ENCODE measurements around the gene TBL3. TPM values are rescaled to one million over a fixed set of nuclear protein-coding genes. Genes with fewer than 3 reads are reported as not detected.

Gene TBL3
- total RNA-seq, 2 donors from 2014 or later, result 19.5 to 20.8 TPM

DNA sequence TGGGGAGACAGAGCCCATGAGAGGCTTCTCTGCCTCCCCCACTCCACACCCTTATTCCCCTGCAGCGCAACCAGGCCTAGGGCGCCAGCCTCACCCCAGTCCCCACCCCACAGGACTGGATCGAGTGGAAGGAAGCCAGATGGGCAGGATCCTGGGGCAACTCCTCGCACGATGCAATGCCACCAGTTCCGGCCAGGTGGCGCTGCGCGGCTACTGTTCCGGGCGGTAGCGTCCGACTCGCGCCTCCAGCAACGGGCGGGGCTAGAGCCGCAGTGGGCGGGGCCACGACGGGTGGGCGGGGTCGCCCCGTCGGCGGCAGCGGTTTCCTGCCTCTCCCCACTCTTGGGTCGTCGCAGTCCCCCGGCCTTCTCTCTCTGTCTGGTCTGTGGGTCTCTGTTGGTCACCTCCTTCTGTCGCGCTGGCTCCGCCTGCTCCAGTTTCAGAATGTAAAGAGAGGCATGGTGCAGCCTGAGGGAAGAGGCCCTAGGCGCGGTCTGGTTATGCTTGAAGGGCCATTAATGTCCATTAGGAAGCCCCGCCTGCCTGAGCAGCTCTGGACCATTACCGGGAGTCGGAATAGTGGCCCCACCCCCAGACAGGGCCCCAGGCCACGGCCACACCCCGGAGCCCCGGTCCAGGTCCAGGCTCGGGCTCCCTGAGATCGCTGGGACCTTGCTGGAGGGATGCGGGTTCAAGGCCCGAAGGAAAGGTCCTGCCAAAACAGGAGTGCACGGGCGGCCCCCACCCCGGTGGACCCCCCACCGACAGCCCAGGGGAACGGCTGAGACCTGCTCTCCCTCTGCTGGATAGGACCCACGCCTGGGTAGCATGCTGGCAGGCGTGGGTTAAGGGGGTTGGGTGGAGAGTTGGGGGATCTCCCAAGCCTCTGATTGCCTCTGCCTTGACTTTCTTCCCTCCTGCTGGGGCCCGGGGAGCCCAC lies 51.5 kb downstream of the TBL3 start:
- Mint-ChIP-seq H3K27ac (peak overlapping the region; percentile 43), H3K4me3 (peak overlapping the region; percentile 82), H3K27me3 (peaks cover 21% of the 10 kb centered on the region), H3K36me3 (ENCODE audit: low read depth) (peaks cover 2% of the 10 kb centered on the region), H3K4me1 (peaks cover 10% of the 10 kb centered on the region)
- peak; percentile 96 to 97 (median 97) for DNase-seq
- no peaks in the 10 kb centered on the region for H3K9me3 ChIP-seq (ENCODE audit: control insufficient read depth, low read length, poor library complexity, severe bottlenecking)
- ATAC-seq, result peak; percentile 93

DNA sequence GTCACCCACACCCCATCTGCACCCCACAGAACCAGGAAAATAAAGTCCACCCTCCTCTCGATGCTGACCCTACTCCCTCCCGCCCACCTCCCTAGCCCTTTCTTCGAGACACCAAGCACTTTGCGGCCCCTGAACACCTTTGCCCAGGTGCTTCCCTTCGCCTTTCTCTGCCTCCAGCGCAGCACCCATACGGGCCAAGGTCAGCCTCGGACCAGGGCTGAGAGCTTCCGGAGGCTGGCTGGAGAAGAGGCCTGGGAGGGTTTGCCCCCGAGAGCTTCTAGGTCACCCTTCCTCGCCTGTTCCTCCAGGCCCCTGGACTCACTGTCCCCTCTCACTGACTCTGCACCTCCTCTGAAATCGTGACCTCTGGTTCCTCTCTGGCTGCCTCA lies 52.2 kb downstream of the TBL3 start:
- peaks cover 2% of the 10 kb centered on the region for H3K36me3 Mint-ChIP-seq (ENCODE audit: low read depth)
- DNase-seq (no peak), ATAC-seq (no peak)
- H3K4me1 Mint-ChIP-seq, result peaks cover 10% of the 10 kb centered on the region
- H3K9me3 ChIP-seq (ENCODE audit: control insufficient read depth, low read length, poor library complexity, severe bottlenecking), result no peaks in the 10 kb centered on the region
- no peak overlapping the region for H3K27ac Mint-ChIP-seq
- peaks cover 16% of the 10 kb centered on the region for H3K27me3 Mint-ChIP-seq
- peak overlapping the region; percentile 47 for H3K4me3 Mint-ChIP-seq

DNA sequence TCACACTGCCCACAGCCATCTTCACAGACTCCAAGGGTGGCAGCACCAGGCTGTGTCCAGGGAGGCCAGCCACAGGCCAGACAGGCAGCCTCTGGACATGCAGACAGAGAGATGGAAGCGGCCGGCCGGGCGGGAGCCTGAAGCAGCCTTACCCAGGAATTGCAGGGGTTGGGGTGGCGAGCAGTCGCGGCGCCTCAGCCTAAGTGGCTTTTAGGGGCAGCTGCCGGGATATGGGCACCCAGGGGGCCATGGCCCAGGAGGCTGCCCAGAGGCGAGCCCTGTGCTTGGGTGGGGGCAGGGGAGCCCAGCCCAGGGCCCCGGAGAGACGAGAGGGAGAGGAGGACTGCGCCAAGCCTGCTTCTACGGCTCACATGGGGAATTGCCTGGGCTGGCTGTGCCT lies 53.4 kb downstream of the TBL3 start:
- no peaks in the 10 kb centered on the region for H3K36me3 Mint-ChIP-seq (ENCODE audit: low read depth)
- ATAC-seq (no peak), DNase-seq (no peak)
- peak overlapping the region; percentile 73 for H3K4me3 Mint-ChIP-seq
- H3K4me1 Mint-ChIP-seq, result peaks cover 10% of the 10 kb centered on the region
- H3K27me3 Mint-ChIP-seq, result peaks cover 16% of the 10 kb centered on the region
- no peaks in the 10 kb centered on the region for H3K9me3 ChIP-seq (ENCODE audit: control insufficient read depth, low read length, poor library complexity, severe bottlenecking)
- no peak overlapping the region for H3K27ac Mint-ChIP-seq

DNA sequence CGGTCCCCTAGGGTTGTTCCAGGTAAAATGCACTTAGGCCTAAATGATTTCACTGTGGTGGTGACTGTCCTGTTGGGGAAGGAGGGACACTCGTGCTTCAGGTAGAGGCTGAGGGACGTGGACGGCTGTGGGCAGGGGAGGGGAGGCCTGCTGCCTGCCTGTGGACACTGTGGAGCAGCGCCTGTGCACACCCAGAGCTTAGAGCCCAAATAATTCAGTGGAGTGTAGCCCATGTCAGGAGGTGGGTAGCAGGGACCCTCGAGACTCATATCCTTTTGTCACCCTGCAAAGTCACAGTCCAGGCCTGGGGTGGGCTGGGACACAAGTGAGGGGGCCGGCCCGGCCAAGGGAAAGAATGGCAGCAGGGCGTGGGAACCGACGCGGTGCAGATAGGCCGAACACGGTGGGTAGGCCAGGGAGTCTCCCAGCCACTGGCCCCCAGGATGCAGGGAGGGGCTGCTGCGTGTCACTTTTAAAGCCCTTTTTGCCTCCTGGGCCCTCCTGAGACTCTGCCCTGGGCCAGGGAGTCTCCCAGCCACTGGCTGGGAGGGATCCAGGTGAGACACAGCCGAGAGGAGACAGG lies 54.1 kb downstream of the TBL3 start:
- ATAC-seq (no peak), DNase-seq (no peak)
- Mint-ChIP-seq H3K27ac (no peak overlapping the region), H3K4me3 (peak overlapping the region; percentile 73), H3K27me3 (peaks cover 9% of the 10 kb centered on the region), H3K4me1 (peaks cover 10% of the 10 kb centered on the region), H3K36me3 (ENCODE audit: low read depth) (no peaks in the 10 kb centered on the region)
- no peaks in the 10 kb centered on the region for H3K9me3 ChIP-seq (ENCODE audit: control insufficient read depth, low read length, poor library complexity, severe bottlenecking)

DNA sequence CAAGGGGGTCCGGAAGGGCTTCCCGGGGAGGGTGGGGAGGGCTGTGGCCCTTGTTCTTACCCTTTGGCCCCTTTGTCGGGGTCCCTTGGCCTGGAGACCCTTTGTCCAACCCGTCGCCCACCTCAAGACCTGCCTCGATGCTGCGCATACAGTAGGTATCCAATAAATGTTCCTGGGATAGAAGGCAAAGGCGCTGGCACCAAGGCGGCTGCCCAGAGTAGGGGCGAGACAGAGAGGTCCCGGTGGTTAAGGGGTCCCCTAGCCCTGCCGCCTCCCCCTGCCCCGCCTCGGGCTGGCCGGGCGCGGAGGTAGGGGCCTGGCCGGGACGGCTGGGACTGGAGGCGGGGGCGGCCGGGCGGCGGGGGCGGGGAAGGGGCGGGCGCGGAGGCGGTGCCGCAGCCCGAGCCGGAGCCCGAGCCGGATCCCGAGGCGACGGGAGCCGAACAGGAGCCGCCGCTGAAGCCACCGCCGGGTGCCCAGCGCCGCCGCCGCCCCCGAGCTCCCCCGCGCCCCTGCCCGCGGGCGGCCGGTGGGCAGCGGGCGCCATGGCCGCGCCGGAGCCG lies 54.7 kb downstream of the TBL3 start, which contains the start of gene NHERF2:
TSS of gene NHERF2 (plus strand) at position 442 of the 563 bp plus-strand sequence. CDS start at position 546, 104 bp downstream.
- Mint-ChIP-seq H3K4me1 (peaks cover 10% of the 10 kb centered on the region), H3K27me3 (peaks cover 9% of the 10 kb centered on the region), H3K4me3 (peak within 1 kb of the TSS; percentile 73), H3K27ac (no peak within 1 kb of the TSS), H3K36me3 (ENCODE audit: low read depth) (no peaks in the 10 kb centered on the region)
- ATAC-seq, result peak; percentile 33
- no peaks in the 10 kb centered on the region for H3K9me3 ChIP-seq (ENCODE audit: control insufficient read depth, low read length, poor library complexity, severe bottlenecking)
- peak in 2 of 3 donors; percentile 35 to 43 for DNase-seq

DNA sequence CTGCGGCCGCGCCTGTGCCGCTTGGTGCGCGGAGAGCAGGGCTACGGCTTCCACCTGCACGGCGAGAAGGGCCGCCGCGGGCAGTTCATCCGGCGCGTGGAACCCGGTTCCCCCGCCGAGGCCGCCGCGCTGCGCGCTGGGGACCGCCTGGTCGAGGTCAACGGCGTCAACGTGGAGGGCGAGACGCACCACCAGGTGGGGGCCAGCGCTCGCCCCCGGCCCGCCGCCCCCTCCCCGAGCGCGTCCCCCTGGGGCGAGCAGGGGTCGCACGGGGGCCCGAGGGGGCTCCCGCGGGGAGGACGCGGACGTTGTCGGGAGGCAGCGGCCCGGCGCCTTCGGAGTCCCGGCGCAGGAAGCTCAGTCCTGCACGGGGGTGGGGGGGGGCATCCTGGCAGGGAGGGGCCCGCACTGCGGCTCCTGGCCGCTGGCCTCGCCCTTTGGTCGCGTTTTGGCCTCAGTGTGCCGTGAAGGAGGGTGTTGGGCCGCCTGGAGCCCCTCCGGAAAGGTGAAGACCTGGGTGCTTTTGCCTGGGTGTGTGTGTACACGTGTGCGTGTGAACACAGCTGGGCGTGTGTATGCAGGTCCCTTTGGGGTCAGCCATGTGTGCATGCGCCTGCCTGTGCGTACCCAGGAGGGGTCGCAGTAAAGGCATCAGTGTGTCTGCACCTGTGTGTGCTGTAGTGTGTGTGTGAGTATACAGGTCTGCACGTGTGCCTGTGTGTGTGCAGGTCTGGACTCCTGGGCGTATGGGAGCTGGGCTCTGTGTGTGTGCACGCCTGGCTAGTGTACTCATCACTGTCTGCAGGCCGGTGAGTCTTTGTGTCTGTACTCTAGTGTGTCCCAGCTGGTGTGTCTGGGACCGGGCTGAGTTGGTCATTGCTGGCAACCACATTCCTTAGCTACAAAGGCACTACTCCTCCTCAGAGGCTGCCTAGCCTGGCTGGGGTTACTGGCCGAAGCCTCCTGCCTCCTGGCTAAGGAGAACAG lies 55.5 kb downstream of the TBL3 start:
- Mint-ChIP-seq H3K36me3 (ENCODE audit: low read depth) (no peaks in the 10 kb centered on the region), H3K27me3 (peaks cover 7% of the 10 kb centered on the region), H3K4me1 (peaks cover 12% of the 10 kb centered on the region), H3K4me3 (peak overlapping the region; percentile 69), H3K27ac (no peak overlapping the region)
- H3K9me3 ChIP-seq (ENCODE audit: control insufficient read depth, low read length, poor library complexity, severe bottlenecking), result no peaks in the 10 kb centered on the region
- ATAC-seq, result peak; percentile 23
- no peak for DNase-seq

DNA sequence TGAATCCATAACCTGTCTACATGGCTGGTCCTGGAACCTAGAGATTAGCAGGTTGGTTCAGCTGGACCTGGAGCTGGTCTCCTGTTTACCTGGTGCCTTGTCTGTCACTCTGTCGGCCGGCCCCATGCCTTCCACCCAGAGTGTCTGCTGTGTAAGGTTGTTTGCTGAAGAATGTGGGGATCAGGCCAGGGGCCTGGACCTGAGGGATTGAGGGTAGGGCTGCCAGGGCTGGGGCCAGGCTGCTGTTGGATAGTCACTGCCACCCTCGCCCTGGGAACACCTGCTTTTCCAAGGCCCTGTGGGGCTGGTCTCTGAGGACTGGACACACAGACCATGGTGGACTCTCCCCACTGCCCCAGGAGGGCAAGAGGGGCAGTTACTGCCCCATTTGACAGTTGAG lies 56.3 kb downstream of the TBL3 start:
- Mint-ChIP-seq H3K27me3 (no peaks in the 10 kb centered on the region), H3K27ac (no peak overlapping the region), H3K36me3 (ENCODE audit: low read depth) (no peaks in the 10 kb centered on the region), H3K4me3 (peak overlapping the region; percentile 69), H3K4me1 (peaks cover 9% of the 10 kb centered on the region)
- ATAC-seq, result no peak
- DNase-seq, result no peak
- H3K9me3 ChIP-seq (ENCODE audit: control insufficient read depth, low read length, poor library complexity, severe bottlenecking), result no peaks in the 10 kb centered on the region

DNA sequence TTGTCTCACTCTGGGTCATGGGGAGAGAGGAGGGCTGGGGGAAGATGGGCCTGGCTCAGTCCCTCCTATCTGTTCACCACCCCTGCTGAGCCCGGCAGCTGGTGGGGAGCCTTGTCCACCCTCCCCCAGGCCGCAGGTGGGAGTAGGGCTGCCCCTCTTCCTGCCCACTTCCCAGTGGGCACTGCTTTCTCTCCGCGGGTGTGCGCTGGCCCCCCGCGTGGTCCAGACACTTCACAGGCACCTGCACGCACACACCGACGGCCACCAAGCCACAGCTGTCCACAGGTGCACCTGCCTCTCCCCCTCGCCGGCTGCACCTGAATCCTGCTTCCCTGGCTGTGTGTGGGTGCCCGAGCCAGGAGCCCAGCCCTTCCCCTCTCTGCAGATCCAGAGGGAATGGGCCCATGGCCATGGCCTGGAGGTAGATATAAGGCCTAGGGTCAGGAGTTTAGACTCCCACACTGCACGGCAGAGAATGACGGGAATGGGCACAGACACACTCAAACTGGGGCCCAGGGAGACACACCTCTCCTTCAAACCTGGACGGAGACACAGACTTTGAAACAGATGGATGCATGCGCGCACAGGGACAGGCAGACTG lies 56.9 kb downstream of the TBL3 start:
- Mint-ChIP-seq H3K27ac (no peak overlapping the region), H3K36me3 (ENCODE audit: low read depth) (no peaks in the 10 kb centered on the region), H3K27me3 (no peaks in the 10 kb centered on the region), H3K4me3 (peak overlapping the region; percentile 69), H3K4me1 (peaks cover 7% of the 10 kb centered on the region)
- no peak for DNase-seq
- no peak for ATAC-seq
- H3K9me3 ChIP-seq (ENCODE audit: control insufficient read depth, low read length, poor library complexity, severe bottlenecking), result no peaks in the 10 kb centered on the region

DNA sequence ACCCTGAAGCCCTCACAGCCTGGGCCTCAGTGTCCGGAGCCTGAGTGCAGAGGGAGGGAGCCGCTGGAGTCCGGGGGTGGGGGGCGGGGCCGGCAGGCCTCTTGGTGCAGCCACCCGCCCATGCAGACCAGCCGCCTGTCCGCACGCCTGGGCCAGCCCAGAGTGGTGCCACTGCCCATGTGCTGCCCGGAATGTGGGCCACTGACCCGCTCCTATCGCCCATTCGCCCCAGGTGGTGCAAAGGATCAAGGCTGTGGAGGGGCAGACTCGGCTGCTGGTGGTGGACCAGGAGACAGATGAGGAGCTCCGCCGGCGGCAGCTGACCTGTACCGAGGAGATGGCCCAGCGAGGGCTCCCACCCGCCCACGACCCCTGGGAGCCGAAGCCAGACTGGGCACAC lies 57.5 kb downstream of the TBL3 start:
- DNase-seq (no peak), ATAC-seq (no peak)
- Mint-ChIP-seq H3K27ac (no peak overlapping the region), H3K4me3 (no peak overlapping the region), H3K4me1 (peaks cover 7% of the 10 kb centered on the region), H3K27me3 (no peaks in the 10 kb centered on the region), H3K36me3 (ENCODE audit: low read depth) (no peaks in the 10 kb centered on the region)
- H3K9me3 ChIP-seq (ENCODE audit: control insufficient read depth, low read length, poor library complexity, severe bottlenecking), result no peaks in the 10 kb centered on the region

DNA sequence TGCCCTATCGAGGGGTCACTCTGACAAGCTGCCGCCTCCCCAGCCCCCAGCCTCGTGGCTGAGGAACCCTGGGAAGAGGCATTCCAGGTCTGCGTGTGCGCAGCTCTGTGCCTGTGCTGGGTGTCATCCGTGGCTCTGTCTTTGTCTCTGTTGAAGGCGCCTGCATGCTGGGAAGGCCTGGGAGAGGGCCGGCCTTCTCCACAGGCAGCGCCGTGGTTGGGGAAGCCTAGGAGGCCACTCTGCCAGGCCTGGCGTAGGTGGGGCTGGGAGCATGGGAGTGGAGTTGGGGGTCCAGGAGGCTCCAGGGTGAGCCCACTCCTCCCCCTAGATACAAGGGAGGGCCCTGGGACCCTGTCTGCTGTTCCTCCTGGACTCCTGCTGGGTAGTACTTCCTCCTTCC lies 58.2 kb downstream of the TBL3 start:
- Mint-ChIP-seq H3K27ac (no peak overlapping the region), H3K4me1 (peaks cover 7% of the 10 kb centered on the region), H3K27me3 (no peaks in the 10 kb centered on the region), H3K36me3 (ENCODE audit: low read depth) (no peaks in the 10 kb centered on the region), H3K4me3 (no peak overlapping the region)
- no peaks in the 10 kb centered on the region for H3K9me3 ChIP-seq (ENCODE audit: control insufficient read depth, low read length, poor library complexity, severe bottlenecking)
- DNase-seq (no peak), ATAC-seq (no peak)

DNA sequence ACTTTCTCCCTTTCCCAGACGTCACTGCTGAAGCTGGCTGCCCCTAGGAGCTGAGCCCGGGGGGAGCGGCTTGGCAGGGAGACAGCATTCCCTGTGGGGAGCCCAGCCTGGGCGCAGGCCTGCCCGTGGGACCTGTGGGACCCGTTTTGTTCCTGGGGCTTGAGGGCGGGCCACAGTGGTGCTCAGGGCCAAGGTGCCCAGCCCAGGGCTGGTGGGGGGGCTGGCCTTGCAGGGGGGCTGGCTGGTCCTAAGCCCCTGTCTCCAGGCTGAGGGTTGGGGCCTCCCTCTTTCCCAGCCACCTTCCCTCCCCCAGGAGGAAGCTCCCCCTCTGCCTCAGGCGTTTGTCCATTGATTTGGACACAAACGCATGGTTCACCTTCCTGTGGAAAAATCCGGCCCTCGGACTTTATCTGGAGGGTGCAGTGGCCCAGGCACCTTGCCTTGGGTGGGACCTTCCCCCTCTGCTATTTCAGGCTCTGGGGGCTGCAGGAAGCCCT lies 59.3 kb downstream of the TBL3 start:
- Mint-ChIP-seq H3K4me3 (no peak overlapping the region), H3K27ac (no peak overlapping the region), H3K27me3 (no peaks in the 10 kb centered on the region), H3K36me3 (ENCODE audit: low read depth) (no peaks in the 10 kb centered on the region), H3K4me1 (peaks cover 7% of the 10 kb centered on the region)
- no peak for ATAC-seq
- H3K9me3 ChIP-seq (ENCODE audit: control insufficient read depth, low read length, poor library complexity, severe bottlenecking), result no peaks in the 10 kb centered on the region
- no peak for DNase-seq
